ENCODE results near the gene INPP5J. TPM values are rescaled to one million over a fixed set of nuclear protein-coding genes. Genes with fewer than 3 reads are reported as not detected.

INPP5J gene
- polyA plus RNA-seq, 3 donors: 4.2 to 6.1 (median 5.8) TPM

DNA sequence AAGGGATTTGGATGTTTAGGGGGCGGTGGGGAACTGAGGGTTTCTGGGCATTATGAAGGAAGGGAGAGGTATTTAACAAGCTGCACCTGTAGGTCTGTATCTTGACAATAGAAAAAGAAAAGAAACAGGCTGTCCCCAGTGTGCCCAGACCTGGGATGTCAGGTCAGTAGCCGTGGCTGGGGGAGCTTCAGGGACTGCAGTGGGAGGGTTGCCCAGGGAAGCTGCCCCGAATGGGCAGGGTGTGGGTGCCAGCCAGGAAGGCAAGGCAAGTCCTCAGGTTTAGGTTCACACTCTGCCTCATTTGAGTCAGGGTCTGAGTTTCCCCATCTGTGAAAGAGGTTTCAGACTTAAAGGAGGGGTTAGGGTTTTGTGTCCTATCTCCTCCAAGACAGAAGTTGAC, 1.5 kb downstream of the INPP5J start:
- DNase-seq: no peak

DNA sequence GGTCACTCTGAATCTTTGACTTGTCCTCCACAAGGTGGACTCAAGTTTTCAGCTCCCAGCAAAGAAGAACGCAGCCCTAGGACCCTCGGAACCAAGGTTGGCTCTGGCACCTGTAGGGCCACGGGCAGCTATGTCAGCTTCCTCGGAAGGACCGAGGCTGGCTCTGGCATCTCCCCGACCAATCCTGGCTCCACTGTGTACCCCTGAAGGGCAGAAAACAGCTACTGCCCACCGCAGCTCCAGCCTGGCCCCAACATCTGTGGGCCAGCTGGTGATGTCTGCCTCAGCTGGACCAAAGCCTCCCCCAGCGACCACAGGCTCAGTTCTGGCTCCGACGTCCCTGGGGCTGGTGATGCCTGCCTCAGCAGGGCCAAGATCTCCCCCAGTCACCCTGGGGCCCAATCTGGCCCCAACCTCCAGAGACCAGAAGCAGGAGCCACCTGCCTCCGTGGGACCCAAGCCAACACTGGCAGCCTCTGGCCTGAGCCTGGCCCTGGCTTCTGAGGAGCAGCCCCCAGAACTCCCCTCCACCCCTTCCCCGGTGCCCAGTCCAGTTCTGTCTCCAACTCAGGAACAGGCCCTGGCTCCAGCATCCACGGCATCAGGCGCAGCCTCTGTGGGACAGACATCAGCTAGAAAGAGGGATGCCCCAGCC, 2.2 kb downstream of the INPP5J start:
- DNase-seq: no peak

DNA sequence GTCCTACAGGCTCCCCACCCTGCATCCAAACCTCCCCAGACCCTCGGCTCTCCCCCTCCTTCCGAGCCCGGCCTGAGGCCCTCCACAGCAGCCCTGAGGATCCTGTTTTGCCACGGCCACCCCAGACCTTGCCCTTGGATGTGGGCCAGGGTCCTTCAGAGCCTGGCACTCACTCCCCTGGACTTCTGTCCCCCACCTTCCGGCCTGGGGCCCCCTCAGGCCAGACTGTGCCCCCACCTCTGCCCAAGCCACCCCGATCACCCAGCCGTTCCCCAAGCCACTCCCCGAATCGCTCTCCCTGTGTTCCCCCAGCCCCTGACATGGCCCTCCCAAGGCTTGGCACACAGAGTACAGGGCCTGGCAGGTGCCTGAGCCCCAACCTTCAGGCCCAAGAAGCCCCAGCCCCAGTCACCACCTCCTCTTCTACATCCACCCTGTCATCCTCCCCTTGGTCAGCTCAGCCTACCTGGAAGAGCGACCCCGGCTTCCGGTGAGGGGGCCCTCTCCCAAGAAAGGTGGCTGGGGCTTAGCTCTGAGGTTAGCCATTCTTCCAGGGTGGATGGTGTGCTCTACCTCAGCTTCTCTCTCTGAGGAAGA, 2.9 kb downstream of the INPP5J start:
- no peak for DNase-seq

DNA sequence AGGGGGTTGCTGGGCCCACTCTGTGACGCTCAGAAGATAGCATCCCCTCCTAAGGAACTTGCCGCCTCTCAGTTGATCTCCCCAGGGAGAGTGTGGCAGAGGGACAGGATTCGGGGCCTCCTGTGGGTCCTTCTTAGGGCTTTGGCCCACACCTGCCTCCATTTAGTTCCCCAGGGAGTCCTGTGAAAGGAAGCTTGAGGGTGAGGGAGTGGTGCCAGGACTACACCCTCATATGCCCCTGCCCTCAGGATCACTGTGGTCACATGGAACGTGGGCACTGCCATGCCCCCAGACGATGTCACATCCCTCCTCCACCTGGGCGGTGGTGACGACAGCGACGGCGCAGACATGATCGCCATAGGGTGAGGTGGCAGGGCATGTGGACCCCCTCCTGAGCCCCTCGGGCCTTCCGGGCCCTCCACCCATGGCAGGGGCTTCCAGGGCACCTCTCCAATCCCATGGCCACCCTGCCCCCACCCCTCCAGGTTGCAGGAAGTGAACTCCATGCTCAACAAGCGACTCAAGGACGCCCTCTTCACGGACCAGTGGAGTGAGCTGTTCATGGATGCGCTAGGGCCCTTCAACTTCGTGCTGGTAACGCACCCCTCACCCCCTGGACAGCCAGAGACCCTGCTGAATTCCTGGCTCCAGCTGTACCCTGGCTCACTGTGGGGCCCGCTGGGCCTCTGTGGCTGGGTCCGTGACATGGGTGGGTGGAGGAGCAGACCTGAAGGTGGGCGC, 3.5 kb downstream of the INPP5J start:
- DNase-seq: no peak

DNA sequence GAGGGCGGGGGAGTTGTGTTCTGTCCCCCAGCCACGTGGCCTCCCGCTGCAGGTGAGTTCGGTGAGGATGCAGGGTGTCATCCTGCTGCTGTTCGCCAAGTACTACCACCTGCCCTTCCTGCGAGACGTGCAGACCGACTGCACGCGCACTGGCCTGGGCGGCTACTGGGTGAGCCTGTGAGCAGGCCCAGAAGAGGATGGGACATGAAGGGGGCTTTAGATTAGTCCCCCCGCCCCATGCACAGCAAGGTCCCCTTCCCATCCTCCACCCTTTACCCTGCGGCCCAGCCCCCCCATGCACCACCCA, 4.1 kb downstream of the INPP5J start:
- DNase-seq: no peak

DNA sequence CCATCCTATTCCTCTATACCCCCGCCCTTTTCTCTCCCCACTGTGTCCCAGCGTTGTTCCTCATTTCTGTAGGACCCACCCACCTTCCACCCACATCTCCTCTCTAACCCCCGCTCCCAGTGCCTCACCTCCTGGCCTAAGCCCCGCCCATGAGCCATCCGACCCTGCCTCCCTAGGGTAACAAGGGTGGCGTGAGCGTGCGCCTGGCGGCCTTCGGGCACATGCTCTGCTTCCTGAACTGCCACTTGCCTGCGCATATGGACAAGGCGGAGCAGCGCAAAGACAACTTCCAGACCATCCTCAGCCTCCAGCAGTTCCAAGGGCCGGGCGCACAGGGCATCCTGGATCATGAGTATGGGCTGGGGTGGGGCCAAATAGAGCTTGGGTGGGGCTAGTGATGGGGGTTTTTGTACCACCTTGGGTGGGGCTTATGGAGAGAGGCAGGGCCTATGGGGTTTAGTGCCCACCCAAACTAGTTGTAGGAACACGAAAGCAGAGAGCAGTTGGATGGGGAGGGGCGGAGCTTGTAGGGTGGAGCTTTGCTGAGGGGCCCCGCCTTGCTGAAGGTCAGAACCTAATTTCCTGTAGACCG, 4.5 kb downstream of the INPP5J start:
- DNase-seq: no peak

DNA sequence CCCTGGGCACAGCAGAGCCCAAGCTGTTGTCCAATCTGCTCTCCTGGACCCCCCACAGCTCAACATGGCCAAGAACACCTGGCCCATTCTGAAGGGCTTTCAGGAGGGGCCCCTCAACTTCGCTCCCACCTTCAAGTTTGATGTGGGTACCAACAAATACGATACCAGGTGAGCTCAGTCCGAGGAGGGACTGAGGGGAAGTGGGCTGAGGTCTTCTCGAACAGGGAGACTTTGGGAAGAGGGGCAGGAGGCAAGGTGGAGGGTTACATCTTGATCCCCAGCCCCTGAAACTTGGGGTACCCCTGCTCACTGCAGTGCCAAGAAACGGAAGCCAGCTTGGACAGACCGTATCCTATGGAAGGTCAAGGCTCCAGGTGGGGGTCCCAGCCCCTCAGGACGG, 5.4 kb downstream of the INPP5J start:
- DNase-seq: no peak

DNA sequence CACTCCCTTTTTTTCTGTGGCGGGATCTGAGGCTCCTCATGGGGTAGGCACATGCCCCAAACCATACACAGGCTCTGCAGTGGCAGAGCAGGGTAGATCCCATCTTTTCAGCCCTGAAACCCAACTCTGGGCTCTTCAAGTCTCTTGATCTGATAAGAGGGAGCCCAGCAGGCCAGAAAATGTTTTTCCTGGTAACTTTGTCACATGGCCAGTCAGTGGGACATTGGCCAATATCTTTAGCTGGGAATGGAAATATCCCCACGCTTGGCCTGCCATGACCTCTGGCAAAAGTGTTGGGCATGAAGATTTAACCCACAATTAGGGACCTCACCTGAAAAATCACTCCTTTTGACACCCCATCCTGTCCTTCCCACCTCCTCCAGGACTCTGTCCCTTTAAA, 8.1 kb downstream of the INPP5J start:
- no peak for DNase-seq

DNA sequence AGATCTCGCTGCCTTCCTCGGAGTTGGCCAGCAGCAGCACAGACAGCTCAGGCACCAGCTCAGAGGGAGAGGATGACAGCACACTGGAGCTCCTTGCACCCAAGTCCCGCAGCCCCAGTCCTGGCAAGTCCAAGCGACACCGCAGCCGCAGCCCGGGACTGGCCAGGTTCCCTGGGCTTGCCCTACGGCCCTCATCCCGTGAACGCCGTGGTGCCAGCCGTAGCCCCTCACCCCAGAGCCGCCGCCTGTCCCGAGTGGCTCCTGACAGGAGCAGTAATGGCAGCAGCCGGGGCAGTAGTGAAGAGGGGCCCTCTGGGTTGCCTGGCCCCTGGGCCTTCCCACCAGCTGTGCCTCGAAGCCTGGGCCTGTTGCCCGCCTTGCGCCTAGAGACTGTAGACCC, 11.1 kb downstream of the INPP5J start:
- DNase-seq: no peak

DNA sequence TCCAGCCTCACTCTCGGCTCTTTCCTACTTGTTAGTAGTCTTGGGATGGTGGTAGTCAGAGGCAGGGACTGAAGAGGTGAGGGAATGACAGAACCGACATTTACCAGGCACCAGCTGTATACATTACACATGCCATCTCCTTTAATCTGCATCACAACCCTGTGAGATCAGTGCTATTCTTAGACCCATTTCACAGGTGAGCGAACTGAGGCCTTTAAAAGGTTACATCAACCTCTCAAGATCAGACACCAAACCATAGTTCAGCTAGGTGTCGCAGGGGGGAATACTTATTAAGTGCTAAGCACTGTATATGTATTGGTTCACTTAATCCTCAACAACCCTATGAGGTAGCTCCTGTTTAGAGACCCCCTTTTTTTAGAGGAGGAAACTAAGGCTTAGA, 11.9 kb downstream of the INPP5J start:
- no peak for DNase-seq

DNA sequence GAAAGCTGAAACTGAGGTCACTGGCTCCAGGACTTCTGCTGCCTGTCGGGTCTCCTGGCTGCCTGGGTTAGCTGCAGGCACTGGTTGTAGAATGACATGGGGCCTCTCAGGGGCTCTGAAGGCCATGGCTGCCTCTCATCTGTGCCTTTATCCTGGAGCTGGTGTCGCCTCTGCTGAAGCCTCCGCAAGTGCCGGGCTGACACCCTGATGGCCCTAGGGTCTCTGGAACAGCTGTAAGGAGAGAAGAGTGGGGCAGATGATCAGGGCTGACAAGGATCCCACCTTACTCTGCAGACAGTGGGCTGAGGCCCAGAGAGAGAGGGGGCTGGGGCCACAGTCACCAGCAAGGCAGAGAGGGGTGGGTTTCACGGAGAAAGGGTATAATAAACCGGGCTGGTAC, 12.9 kb downstream of the INPP5J start:
- DNase-seq: no peak

DNA sequence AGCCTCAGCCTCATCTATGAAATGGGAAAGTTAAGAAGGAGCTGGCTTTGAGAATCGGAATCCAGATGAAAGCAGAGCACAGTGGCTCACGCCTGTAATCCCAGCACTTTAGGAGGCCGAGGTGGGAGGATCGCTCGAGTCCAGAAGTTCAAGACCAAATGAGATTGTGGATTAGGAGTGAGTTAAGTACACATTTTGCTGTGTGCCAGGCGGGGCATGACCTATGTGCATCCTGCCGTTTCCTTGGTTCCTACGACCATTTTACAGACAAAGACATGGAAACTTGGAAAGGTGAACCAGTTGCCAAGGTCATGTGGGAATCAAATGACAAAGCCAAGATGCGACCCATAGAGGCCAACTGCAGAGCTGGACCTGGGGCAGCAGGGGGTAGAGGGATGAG, 13.4 kb downstream of the INPP5J start:
- no peak for DNase-seq

DNA sequence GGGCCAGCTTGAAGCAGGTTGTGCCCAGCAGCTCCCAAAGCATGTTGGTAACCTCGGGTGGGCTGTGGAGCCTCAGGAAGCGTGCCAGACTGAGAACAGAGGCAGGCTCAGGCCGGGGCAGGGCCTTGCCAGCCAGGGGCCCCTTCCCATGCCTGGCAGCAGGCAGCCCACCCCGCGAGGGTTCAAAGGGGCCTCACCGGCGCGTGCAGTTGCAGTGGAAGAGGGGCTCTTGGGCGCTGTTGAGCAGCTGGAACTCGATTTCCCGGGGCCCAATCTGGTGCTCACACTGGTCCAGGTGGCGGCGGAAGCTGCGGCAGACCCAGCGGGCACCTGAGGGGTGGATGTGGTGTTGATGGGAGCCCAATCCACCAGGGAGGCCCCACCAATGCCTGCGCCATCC, 13.9 kb downstream of the INPP5J start:
- DNase-seq: no peak

DNA sequence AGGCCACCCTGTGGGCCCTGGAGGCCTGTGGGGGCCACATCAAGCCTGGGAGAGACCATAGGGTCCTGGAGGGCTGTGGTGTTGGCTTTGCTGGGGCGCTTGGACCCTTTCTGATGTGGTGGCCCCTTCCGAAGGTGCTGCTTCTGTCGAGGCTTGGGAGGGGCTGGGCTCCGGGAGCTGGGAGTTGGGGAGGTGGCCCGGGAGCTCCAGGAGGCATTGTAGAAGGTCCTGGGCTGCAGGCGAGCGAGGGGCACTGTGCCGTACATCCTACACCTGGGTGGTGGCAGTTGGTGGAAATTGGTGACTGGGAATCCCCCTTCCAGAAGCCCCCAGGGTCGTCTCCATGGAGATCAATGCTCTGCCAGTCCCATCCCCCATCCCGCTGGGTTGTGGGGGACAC, 15.0 kb downstream of the INPP5J start:
- no peak for DNase-seq

DNA sequence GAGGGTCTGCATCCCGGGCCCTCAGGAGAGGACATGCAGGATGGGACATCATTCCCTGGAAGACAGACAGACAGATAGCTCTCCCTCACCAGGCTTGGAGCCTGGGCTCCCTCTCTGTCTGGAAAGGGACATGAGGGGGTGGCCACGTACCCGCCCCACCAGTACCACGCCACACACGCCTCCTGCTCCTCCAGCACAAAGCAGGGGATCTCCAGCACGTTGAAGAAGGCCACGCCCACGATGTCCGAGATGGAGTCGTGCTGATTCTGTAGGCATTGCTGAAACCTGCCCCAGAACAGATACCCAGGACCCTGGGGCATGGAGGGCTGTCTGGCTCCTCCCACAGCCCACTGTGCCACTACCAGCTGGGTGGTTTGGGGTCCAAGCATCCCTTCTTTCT, 15.4 kb downstream of the INPP5J start:
- no peak for DNase-seq

DNA sequence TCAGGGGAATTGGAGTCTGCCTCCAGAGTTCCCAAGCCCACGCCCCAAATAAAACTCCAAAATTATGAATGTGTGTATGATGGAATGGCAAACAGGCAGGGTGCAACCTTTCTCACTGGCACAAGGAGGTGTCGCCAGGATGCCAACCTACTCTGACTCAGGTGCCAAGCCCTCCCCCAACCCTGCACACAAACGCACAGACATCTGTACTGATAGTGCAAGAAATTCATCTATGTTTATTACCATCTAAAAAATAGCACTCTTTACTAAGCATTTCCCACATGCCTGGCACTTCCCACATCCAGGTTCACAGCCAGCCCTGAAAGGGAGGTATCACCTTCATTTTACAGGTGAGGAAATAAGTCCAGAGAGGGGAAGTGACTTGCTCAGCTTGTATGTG, 16.3 kb downstream of the INPP5J start:
- DNase-seq: no peak

DNA sequence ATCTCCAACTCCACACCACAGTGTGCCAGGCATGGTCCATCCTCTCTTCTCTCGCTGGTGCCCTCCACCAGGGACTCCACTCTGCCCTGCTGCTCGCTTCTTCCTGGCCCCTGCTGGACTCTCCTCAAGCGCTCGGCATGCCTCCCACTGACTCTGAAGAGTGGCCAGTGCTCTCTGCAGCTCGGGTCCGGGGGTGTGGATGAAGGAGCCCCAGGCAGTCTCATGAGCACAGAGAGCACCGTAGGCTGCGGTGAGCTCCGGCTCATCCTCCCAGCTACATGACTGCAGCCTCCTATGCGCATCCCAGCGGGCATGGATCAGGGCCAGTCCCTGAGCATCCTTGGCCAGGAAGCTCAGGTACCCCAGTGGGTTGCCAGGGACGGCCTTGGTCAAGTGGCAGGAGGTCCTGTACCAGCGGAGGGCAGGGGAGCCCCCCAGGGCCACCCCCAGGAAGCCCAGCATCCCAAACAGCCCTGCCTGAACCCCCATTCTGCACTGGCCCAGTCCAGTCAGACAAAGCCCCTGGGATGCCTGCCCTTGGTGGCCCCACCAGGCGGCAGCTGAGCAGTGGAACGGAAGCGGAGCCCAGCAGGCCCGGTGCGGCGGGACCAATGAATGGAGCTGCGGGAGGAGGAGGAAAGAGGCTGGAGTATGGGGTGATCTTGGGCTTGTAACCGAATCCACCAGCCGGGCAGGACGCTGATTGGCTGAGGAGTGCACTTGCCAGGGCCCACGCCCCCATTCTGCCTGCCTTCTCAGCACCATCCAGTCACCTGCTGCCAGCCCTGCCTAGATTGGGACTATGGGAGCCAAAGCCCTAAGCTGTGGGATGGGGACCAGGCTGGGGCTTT, 17.3 kb downstream of the INPP5J start, which contains the start of gene PLA2G3:
Gene PLA2G3 (minus strand): TSS at position 643 of the 851 bp plus-strand sequence. CDS start 154 bp downstream, at position 489.
- peak; percentile 60 for DNase-seq

DNA sequence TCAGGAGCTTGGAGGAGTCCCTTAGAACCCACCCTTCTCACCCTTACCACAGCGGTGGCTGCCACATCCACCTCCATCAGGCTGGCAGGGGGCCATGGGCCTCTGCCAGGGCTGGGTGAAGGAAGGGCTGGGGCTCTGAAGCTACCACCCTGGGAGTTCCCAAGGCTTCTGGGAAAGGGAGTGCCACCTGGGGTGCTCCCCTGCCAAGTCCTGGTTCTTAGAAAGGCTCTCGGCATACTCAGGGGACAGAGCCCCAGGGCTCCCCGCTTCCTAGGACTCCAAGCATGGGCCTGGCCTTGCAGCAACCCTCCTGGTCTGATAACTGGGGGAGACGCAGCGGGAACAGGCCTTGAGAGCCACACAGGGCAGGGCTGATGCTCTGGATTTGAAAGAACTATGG, 18.0 kb downstream of the INPP5J start:
- no peak for DNase-seq

DNA sequence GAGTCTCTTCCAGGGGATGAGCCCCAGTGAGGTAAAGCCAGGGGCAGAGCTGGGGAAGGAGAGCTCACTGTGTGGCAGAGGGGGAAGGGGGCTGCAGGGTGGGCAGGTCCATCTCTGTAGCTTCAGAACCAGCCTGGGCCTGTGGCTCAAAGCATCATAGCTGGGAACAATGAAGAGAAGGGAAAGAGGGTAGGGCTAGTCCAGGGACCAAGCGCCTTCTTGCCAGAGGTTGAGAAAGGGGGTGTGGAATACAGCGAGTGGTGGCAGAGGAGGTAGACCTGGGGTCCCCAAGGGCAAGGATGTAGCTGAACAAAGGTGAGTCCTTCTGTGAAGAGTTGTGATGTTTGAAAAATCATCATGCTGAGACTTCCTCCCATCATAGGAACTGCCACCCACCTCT, 18.8 kb downstream of the INPP5J start:
- no peak for DNase-seq

DNA sequence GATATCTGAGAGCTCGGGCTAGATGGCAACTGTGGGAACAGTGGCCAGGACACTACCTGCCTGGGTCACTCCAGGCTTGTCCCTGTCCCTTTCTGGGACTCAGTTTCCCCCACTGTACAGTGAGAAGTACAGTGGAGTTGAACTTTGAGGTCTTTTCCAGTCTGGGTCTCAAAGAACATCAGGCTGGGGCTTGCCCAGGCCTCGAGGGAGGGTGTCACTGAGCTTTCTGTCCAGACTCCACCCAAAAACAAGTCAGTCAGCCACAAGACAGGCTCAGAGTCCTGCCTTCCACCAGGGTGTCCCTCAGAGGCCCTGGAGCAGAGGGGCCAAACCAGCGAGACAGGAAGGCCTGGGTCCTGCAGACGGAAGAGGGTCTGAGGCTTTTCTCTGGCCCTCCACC, 19.5 kb downstream of the INPP5J start:
- no peak for DNase-seq

DNA sequence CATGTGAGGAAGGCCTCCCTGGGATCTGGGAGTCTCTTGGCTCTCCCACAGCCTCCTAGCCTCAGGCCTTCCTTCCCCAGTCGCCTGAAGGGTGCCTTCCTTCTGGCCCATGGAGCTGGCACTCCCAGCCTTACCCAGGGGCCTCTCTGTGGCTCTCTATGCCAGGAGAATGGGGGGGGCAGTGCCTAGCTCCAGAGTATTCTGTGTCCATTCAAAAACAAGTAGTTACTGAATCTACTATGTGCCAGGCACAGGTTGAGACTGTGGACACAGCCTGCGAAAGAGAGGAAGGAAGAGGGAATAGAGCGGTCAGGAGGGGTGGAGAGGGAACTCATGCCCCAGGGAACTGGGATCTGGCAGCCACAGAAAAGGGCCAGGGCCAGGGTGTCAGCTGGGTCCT, 20.3 kb downstream of the INPP5J start:
- DNase-seq: no peak

DNA sequence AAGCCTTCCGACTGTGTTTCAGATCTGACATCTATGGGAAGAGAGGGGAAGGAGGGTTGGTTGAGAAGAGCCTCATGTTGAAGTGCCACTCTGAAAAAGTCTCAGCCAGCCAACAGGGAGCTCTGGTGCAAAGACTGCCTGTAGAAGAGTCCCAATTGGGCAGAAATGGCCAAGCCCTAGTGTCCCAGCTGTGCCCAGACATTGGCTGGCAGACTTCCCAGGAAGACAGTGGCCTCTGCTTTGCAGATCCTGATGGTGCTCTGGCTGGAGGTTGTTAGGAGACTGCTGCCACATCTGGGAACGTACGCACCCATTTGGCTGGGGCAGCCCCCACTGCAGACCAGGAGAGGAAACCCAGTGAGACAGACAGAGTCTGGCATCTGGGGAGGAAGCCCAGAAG, 20.8 kb downstream of the INPP5J start:
- no peak for DNase-seq
